K562 (cell line): ENCODE data around the gene HPCAL1. TPM values are rescaled to one million over a fixed set of nuclear protein-coding genes. Genes with fewer than 3 reads are reported as not detected.

Experiments
- ARHGAP35 ChIP-seq: fragments of 450-650 bp; IDR thresholded peaks from 2 replicates; pipeline ENCODE4 v1.6.1; 2018; ENCODE audit not compliant: partially characterized antibody
- CBFA2T2 ChIP-seq: fragments of 450-650 bp; conservative IDR thresholded peaks from 2 replicates; pipeline ENCODE4 v1.6.1; 2017; ENCODE audit warnings: mild to moderate bottlenecking
- DMBX1 ChIP-seq: fragments of 250-450 bp; sonication (Bioruptor Pico); IDR thresholded peaks from 2 replicates; pipeline ENCODE4 v1.8.0; 2022; ENCODE audit warnings: inconsistent platforms, mild to moderate bottlenecking, moderate library complexity, borderline replicate concordance
- ELF1 ChIP-seq: fragments of 200-800 bp; sonication (Bioruptor generic); IDR thresholded peaks from 2 replicates; pipeline ENCODE4 v1.6.1; 2016; ENCODE audit warnings: missing genetic modification characterization, missing compliant biosample characterization
- ESRRB ChIP-seq: fragments of 250-450 bp; sonication (Bioruptor Pico); IDR thresholded peaks from 2 replicates; pipeline ENCODE4 v1.5.0; 2020; ENCODE audit warnings: mild to moderate bottlenecking, moderate library complexity, borderline replicate concordance
- ETS2 ChIP-seq: IDR thresholded peaks from 2 replicates; pipeline ENCODE4 v1.6.1; 2016; ENCODE audit warnings: borderline replicate concordance, missing genetic modification characterization, mild to moderate bottlenecking, moderate library complexity, missing compliant biosample characterization; ENCODE audit not compliant: poor library complexity, severe bottlenecking
- FOXA3 ChIP-seq, 2 experiments: fragments of 450-650 bp in 1 of 2; sonication (generic) in 1 of 2; formaldehyde crosslinking; IDR thresholded peaks in 1 of 2; conservative IDR thresholded peaks in 1 of 2; 2 replicates each; pipeline versions ENCODE4 v1.4.0 to v1.8.0; 2020 to 2022; ENCODE audit warnings: mild to moderate bottlenecking in 2 of 2, missing genetic modification reagents in 1 of 2
- GATA2 ChIP-seq: sonication (generic); formaldehyde crosslinking; IDR thresholded peaks from 2 replicates; pipeline ENCODE4 v1.4.0; 2020; ENCODE audit warnings: mild to moderate bottlenecking, missing genetic modification reagents
- HDAC8 ChIP-seq: fragments of 450-650 bp; IDR thresholded peaks from 2 replicates; pipeline ENCODE4 v1.6.1; 2016; ENCODE audit warnings: mild to moderate bottlenecking, missing genetic modification characterization, moderate library complexity, missing compliant biosample characterization
- KLF1 ChIP-seq: fragments of 450-650 bp; IDR thresholded peaks from 2 replicates; pipeline ENCODE4 v1.6.1; 2016; ENCODE audit warnings: missing genetic modification characterization, missing compliant biosample characterization
- LEF1 ChIP-seq: fragments of 450-650 bp; IDR thresholded peaks from 2 replicates; pipeline ENCODE4 v1.6.1; 2016; ENCODE audit warnings: mild to moderate bottlenecking
- MTF1 ChIP-seq: fragments of 250-450 bp; sonication (Bioruptor Pico); IDR thresholded peaks from 2 replicates; pipeline ENCODE4 v1.9.0; 2021; ENCODE audit warnings: moderate library complexity, mild to moderate bottlenecking, inconsistent platforms, borderline replicate concordance
- MYNN ChIP-seq, 2 experiments: sonication (generic); formaldehyde crosslinking in 1 of 2; IDR thresholded peaks; 2 replicates each; pipeline versions ENCODE4 v1.5.0 to v1.6.1; 2016 to 2020; ENCODE audit warnings: antibody characterized with exemption in 1 of 2, missing genetic modification reagents in 1 of 2
- SOX6 ChIP-seq: fragments of 450-650 bp; IDR thresholded peaks from 2 replicates; pipeline ENCODE4 v1.6.1; 2014; ENCODE audit warnings: mild to moderate bottlenecking
- TAF7 ChIP-seq: fragments of 450-650 bp; IDR thresholded peaks from 2 replicates; pipeline ENCODE4 v1.6.1; 2016; ENCODE audit warnings: missing genetic modification characterization, missing compliant biosample characterization
- TBP ChIP-seq: optimal IDR thresholded peaks from 2 replicates; pipeline ENCODE3; 2011; ENCODE audit warnings: low read depth, low read length, improper control_type of control experiment
- WHSC1 ChIP-seq: IDR thresholded peaks from one replicate; pipeline ENCODE4 v1.6.1; 2012; ENCODE audit warnings: low read length, control low read depth, inconsistent platforms
- ZNF134 ChIP-seq: fragments of 250-450 bp; sonication (Bioruptor Pico); conservative IDR thresholded peaks from 2 replicates; pipeline ENCODE4 v1.4.0; 2020
- ZNF253 ChIP-seq: fragments of 250-450 bp; sonication (Bioruptor Pico); conservative IDR thresholded peaks from 2 replicates; pipeline ENCODE4 v1.6.1; 2021; ENCODE audit warnings: mild to moderate bottlenecking
- ZNF311 ChIP-seq: fragments of 250-450 bp; sonication (Bioruptor Pico); IDR thresholded peaks from 2 replicates; pipeline ENCODE4 v1.4.0; 2020; ENCODE audit warnings: mild to moderate bottlenecking, moderate library complexity
- polyA plus RNA-seq, 8 experiments: library from polyadenylated mRNA; depleted of rRNA in 4 of 8; stranded (reverse) in 5 of 8; unstranded in 3 of 8; fragments of >200 nt; fragmentation: Nextera tagmentation in 2 of 8; fragmentation: Illumina TruSeq in 1 of 8; extraction: Ambion mirVana in 2 of 8; extraction: Trizol in 1 of 8; gene quantifications; 2 replicates each; pipeline versions ENCODE4 v1.2.1 to v1.2.3, GENCODE V29; 2011 to 2014; ENCODE audit warnings: inconsistent platforms in 1 of 8, missing spikeins in 1 of 8
- total RNA-seq, 7 experiments: library from RNA; depleted of rRNA in 6 of 7; stranded (reverse); fragments of >200 nt in 6 of 7; fragmentation: Illumina TruSeq in 2 of 7; extraction: Trizol in 2 of 7; gene quantifications; 2 replicates each; pipeline versions ENCODE4 v1.2.1 to v1.2.3, GENCODE V29; 2011 to 2021; ENCODE audit warnings: low replicate concordance in 1 of 7
- TF ChIP-seq, protein P1 (sequence below): fragments of 200-400 bp; formaldehyde crosslinking; IDR thresholded peaks from 2 replicates; pipeline ENCODE4 v1.6.1; 2017; ENCODE audit warnings: mild to moderate bottlenecking, low read depth, low read length, moderate library complexity
- TF ChIP-seq, protein P2 (sequence below): fragments of 450-650 bp; formaldehyde crosslinking; IDR thresholded peaks from 2 replicates; pipeline ENCODE4 v1.4.0; 2022; ENCODE audit warnings: missing genetic modification characterization
- TF ChIP-seq, protein P3 (sequence below): sonication (generic); formaldehyde crosslinking; IDR thresholded peaks from 2 replicates; pipeline ENCODE4 v1.5.0; 2020; ENCODE audit warnings: missing genetic modification reagents
- TF ChIP-seq, protein P4 (sequence below), 2 experiments: fragments of 250-450 bp in 1 of 2; fragments of 450-650 bp in 1 of 2; sonication (Bioruptor Pico) in 1 of 2; IDR thresholded peaks; 2 replicates each; pipeline versions ENCODE4 v1.6.1 to v1.8.0; 2016 to 2021; ENCODE audit warnings: mild to moderate bottlenecking in 2 of 2, moderate library complexity in 2 of 2, missing compliant biosample characterization in 1 of 2, missing genetic modification characterization in 1 of 2

HPCAL1 gene
- total and polyA plus RNA-seq, 9 of the 15 experiments (the other 6 are each of a cell fraction or from before 2014, with no cell fraction given), result 2.7 to 65.5 (median 23.9) TPM

DNA sequence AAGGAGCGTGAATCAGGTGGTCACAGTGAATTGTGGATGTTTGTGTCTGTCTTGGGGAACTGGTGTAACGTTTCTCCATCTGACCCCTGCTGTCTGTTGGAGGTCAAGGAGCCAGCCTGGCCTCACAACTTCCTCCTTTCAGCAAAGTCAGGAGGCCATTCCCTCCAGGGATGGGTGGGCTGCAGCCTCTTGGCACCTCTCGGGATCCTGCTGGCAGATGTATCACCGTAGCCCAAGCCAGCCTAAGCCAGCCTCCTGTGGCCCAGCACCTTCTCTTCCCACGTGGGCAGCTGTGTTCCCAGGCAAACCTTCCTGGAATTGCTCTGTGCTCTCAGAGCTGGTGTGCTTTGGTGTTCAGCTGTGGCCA, 30.5 kb downstream of the HPCAL1 start (continued):
- TF ChIP-seq TBP, result no peak
- TF ChIP-seq HDAC8 (tag), result 0 out of 2 replicates have a peak, but pooled peaks have one; percentile 46
- TF ChIP-seq WHSC1, result no peak
- no peak for TF ChIP-seq GATA2
- TF ChIP-seq ETS2 (tag), result no peak
- TF ChIP-seq ESRRB (CRISPR knock-in tag), result no peak
- TF ChIP-seq, protein P1, sequence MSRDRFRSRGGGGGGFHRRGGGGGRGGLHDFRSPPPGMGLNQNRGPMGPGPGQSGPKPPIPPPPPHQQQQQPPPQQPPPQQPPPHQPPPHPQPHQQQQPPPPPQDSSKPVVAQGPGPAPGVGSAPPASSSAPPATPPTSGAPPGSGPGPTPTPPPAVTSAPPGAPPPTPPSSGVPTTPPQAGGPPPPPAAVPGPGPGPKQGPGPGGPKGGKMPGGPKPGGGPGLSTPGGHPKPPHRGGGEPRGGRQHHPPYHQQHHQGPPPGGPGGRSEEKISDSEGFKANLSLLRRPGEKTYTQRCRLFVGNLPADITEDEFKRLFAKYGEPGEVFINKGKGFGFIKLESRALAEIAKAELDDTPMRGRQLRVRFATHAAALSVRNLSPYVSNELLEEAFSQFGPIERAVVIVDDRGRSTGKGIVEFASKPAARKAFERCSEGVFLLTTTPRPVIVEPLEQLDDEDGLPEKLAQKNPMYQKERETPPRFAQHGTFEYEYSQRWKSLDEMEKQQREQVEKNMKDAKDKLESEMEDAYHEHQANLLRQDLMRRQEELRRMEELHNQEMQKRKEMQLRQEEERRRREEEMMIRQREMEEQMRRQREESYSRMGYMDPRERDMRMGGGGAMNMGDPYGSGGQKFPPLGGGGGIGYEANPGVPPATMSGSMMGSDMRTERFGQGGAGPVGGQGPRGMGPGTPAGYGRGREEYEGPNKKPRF, result no peak
- TF ChIP-seq, protein P2, sequence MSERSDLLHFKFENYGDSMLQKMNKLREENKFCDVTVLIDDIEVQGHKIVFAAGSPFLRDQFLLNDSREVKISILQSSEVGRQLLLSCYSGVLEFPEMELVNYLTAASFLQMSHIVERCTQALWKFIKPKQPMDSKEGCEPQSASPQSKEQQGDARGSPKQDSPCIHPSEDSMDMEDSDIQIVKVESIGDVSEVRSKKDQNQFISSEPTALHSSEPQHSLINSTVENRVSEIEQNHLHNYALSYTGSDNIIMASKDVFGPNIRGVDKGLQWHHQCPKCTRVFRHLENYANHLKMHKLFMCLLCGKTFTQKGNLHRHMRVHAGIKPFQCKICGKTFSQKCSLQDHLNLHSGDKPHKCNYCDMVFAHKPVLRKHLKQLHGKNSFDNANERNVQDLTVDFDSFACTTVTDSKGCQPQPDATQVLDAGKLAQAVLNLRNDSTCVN (CRISPR knock-in tag), result peak; percentile 45; the same call in 1 of the 2 replicates
- TF ChIP-seq MYNN (IDR thresholded peaks at IDR 0.05), result no peak
- TF ChIP-seq MYNN (CRISPR knock-in tag; IDR thresholded peaks at IDR 0.05), result no peak
- no peak for TF ChIP-seq SOX6
- TF ChIP-seq TAF7 (tag), result no peak
- 0 out of 4 replicates have a peak, but pooled peaks of 1 of the 2 experiments have one; percentile 48 for TF ChIP-seq FOXA3 (CRISPR knock-in tag; conservative IDR thresholded peaks at IDR 0.05 in 1 of 2, IDR thresholded peaks at IDR 0.05 in 1 of 2)
- TF ChIP-seq LEF1, result no peak
- TF ChIP-seq, protein P3, sequence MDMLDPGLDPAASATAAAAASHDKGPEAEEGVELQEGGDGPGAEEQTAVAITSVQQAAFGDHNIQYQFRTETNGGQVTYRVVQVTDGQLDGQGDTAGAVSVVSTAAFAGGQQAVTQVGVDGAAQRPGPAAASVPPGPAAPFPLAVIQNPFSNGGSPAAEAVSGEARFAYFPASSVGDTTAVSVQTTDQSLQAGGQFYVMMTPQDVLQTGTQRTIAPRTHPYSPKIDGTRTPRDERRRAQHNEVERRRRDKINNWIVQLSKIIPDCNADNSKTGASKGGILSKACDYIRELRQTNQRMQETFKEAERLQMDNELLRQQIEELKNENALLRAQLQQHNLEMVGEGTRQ (CRISPR knock-in tag), result peak; percentile 34; the same call in 1 of the 2 replicates
- no peak for TF ChIP-seq ZNF134 (CRISPR knock-in tag)
- no peak for TF ChIP-seq CBFA2T2
- TF ChIP-seq ARHGAP35, result no peak
- 0 out of 2 replicates have a peak, but pooled peaks have one; percentile 53 for TF ChIP-seq ZNF311 (CRISPR knock-in tag)
- TF ChIP-seq KLF1, result no peak
- TF ChIP-seq MTF1 (CRISPR knock-in tag), result no peak
- peak; percentile 72 for TF ChIP-seq DMBX1 (CRISPR knock-in tag)
- TF ChIP-seq ELF1 (tag), result no peak
- TF ChIP-seq, protein P4, sequence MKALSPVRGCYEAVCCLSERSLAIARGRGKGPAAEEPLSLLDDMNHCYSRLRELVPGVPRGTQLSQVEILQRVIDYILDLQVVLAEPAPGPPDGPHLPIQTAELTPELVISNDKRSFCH (CRISPR knock-in tag; IDR thresholded peaks at IDR 0.05), result no peak
- TF ChIP-seq, protein P4 (tag; IDR thresholded peaks at IDR 0.05), result peak; percentile 61
- TF ChIP-seq ZNF253 (CRISPR knock-in tag), result no peak
